H9 (cell line): ENCODE results near the gene ANKRD30B. TPM values are rescaled to one million over a fixed set of nuclear protein-coding genes. Genes with fewer than 3 reads are reported as not detected.
"Not testable (repeated sequence)": the region's sequence is repeated elsewhere in the genome, so short reads cannot be mapped to it uniquely, and the experiment has no call there.

ENCODE experiments used
- DNase-seq: peaks from one replicate; pipeline ENCODE4 v3.0.0-alpha.2; 2017
- H2AFZ ChIP-seq: one replicate; pipeline ENCODE4 v1.6.1; 2013; ENCODE audit warnings: mild to moderate bottlenecking, low read length, control low read depth, moderate library complexity
- H2AK5ac ChIP-seq: 2 replicates; pipeline ENCODE4 v1.6.1; 2013; ENCODE audit warnings: low read length, control low read depth, mixed read lengths; ENCODE audit not compliant: insufficient read length
- H2BK120ac ChIP-seq: one replicate; pipeline ENCODE4 v1.6.1; 2013; ENCODE audit warnings: low read depth, mild to moderate bottlenecking, low read length, control low read depth, inconsistent platforms; ENCODE audit not compliant: poor library complexity, severe bottlenecking
- H2BK12ac ChIP-seq: 2 replicates; pipeline ENCODE4 v1.6.1; 2013; ENCODE audit warnings: low read length, control low read depth, mixed read lengths, low read depth; ENCODE audit not compliant: insufficient read length
- H2BK15ac ChIP-seq: 2 replicates; pipeline ENCODE4 v1.6.1; 2013; ENCODE audit warnings: low read depth, low read length, control low read depth
- H2BK20ac ChIP-seq: one replicate; pipeline ENCODE4 v1.6.1; 2013; ENCODE audit warnings: low read depth, mild to moderate bottlenecking, low read length, control low read depth, inconsistent platforms; ENCODE audit not compliant: poor library complexity, severe bottlenecking
- H2BK5ac ChIP-seq: 2 replicates; pipeline ENCODE4 v1.6.1; 2013; ENCODE audit warnings: low read length, control low read depth, mixed read lengths; ENCODE audit not compliant: insufficient read length
- H3K14ac ChIP-seq: 2 replicates; pipeline ENCODE4 v1.6.1; 2013; ENCODE audit warnings: low read length, control low read depth; ENCODE audit not compliant: insufficient read depth
- H3K18ac ChIP-seq: 2 replicates; pipeline ENCODE4 v1.6.1; 2013; ENCODE audit warnings: low read depth, mild to moderate bottlenecking, mixed read lengths, low read length, control low read depth; ENCODE audit not compliant: insufficient read length
- H3K23ac ChIP-seq: 2 replicates; pipeline ENCODE4 v1.6.1; 2013; ENCODE audit warnings: low read length, control low read depth, mixed read lengths, low read depth; ENCODE audit not compliant: insufficient read length
- H3K23me2 ChIP-seq: 2 replicates; pipeline ENCODE4 v1.6.1; 2013; ENCODE audit warnings: low read depth, mild to moderate bottlenecking, mixed read lengths, low read length, control low read depth; ENCODE audit not compliant: insufficient read length, poor library complexity, severe bottlenecking
- H3K27ac ChIP-seq: 2 replicates; pipeline ENCODE4 v1.5.1; 2013; ENCODE audit warnings: low read length, control low read depth, mixed read lengths, low read depth; ENCODE audit not compliant: insufficient read length
- H3K27me3 ChIP-seq: 2 replicates; pipeline ENCODE4 v1.6.1; 2013; ENCODE audit warnings: low read length, control low read depth, inconsistent platforms; ENCODE audit not compliant: insufficient read depth
- H3K4ac ChIP-seq: 2 replicates; pipeline ENCODE4 v1.6.1; 2013; ENCODE audit warnings: low read depth, mild to moderate bottlenecking, control low read depth, inconsistent platforms, low read length, moderate library complexity
- H3K4me1 ChIP-seq: 2 replicates; pipeline ENCODE4 v1.6.1; 2013; ENCODE audit warnings: low read length, control low read depth, inconsistent platforms; ENCODE audit not compliant: insufficient read depth
- H3K4me2 ChIP-seq: 2 replicates; pipeline ENCODE4 v1.6.1; 2013; ENCODE audit warnings: low read length, control low read depth, mixed read lengths; ENCODE audit not compliant: insufficient read length, insufficient read depth
- H3K56ac ChIP-seq: 2 replicates; pipeline ENCODE4 v1.6.1; 2013; ENCODE audit warnings: low read depth, mild to moderate bottlenecking, mixed read lengths, low read length, control low read depth; ENCODE audit not compliant: insufficient read length
- H3K79me1 ChIP-seq: 2 replicates; pipeline ENCODE4 v1.6.1; 2013; ENCODE audit warnings: low read depth, mild to moderate bottlenecking, moderate library complexity, low read length, control low read depth, inconsistent platforms; ENCODE audit not compliant: insufficient read depth, poor library complexity, severe bottlenecking
- H3K79me2 ChIP-seq: 2 replicates; pipeline ENCODE4 v1.6.1; 2013; ENCODE audit warnings: low read length, control low read depth, inconsistent platforms; ENCODE audit not compliant: insufficient read depth
- H3K9ac ChIP-seq: 2 replicates; pipeline ENCODE4 v1.6.1; 2013; ENCODE audit warnings: low read length, control low read depth, mixed read lengths; ENCODE audit not compliant: insufficient read length; ENCODE audit errors: extremely low read depth
- H3K9me3 ChIP-seq: one replicate; pipeline ENCODE4 v1.6.1; 2013; ENCODE audit warnings: low read depth, low read length, inconsistent platforms; ENCODE audit not compliant: control insufficient read depth
- H3T11ph ChIP-seq: one replicate; pipeline ENCODE4 v1.6.1; 2013; ENCODE audit warnings: mild to moderate bottlenecking, low read length, control low read depth, inconsistent platforms
- H4K20me1 ChIP-seq: one replicate; pipeline ENCODE4 v1.6.1; 2013; ENCODE audit not compliant: control insufficient read depth, insufficient read length, insufficient read depth
- H4K5ac ChIP-seq: 2 replicates; pipeline ENCODE4 v1.6.1; 2013; ENCODE audit warnings: low read depth, mild to moderate bottlenecking, mixed read lengths, low read length, control low read depth; ENCODE audit not compliant: insufficient read length
- H4K8ac ChIP-seq: replicated peaks from 2 replicates; pipeline ENCODE4 v1.6.1; 2013; ENCODE audit warnings: low read length, control low read depth, mixed read lengths, low read depth; ENCODE audit not compliant: insufficient read length
- H4K91ac ChIP-seq: 2 replicates; pipeline ENCODE4 v1.6.1; 2013; ENCODE audit warnings: low read depth, mild to moderate bottlenecking, moderate library complexity, mixed read lengths, low read length, control low read depth; ENCODE audit not compliant: insufficient read length
- H3K27ac Mint-ChIP-seq, 3 experiments: 2 replicates in 2 of 3; 3 replicates in 1 of 3; pipeline ENCODE4 v1.8.0; 2020 to 2021; ENCODE audit warnings: mixed read lengths in 3 of 3, mild to moderate bottlenecking in 1 of 3, moderate library complexity in 1 of 3
- H3K27me3 Mint-ChIP-seq: 2 replicates; pipeline ENCODE4 v1.8.0; 2021; ENCODE audit warnings: low read depth, mild to moderate bottlenecking, moderate library complexity, mixed read lengths
- H3K36me3 Mint-ChIP-seq, 3 experiments: 2 replicates in 2 of 3; 3 replicates in 1 of 3; pipeline ENCODE4 v1.8.0; 2020 to 2021; ENCODE audit warnings: low read depth in 3 of 3, mixed read lengths in 3 of 3; ENCODE audit not compliant: insufficient read depth in 1 of 3
- H3K4me1 Mint-ChIP-seq, 2 experiments: 2 replicates each; pipeline ENCODE4 v1.8.0; 2020; ENCODE audit warnings: mixed read lengths in 2 of 2
- H3K4me3 Mint-ChIP-seq, 2 experiments: 2 replicates in 1 of 2; 3 replicates in 1 of 2; pipeline ENCODE4 v1.8.0; 2020 to 2021; ENCODE audit warnings: mild to moderate bottlenecking in 2 of 2, mixed read lengths in 2 of 2, moderate library complexity in 1 of 2
- H3K9me3 Mint-ChIP-seq, 2 experiments: 2 replicates in 1 of 2; 3 replicates in 1 of 2; pipeline ENCODE4 v1.8.0; 2020; ENCODE audit warnings: mild to moderate bottlenecking in 2 of 2, mixed read lengths in 2 of 2, moderate library complexity in 1 of 2
- WGBS: extraction: QIAGEN DNeasy Blood & Tissue Kit; methylation state at CpG from one replicate; pipeline ENCODE4 v1.1.7; 2013; ENCODE audit warnings: missing lambda C conversion rate, low lambda C conversion rate, mixed read lengths; ENCODE audit not compliant: insufficient read length; ENCODE audit errors: extremely low coverage; 5-methylcytosine and 5-hydroxymethylcytosine counted together
- total RNA-seq: library from RNA; stranded (reverse); gene quantifications from 2 replicates; pipeline ENCODE4 v1.2.1, GENCODE V29; 2021

Gene ANKRD30B
- total RNA-seq, 1 experiment from 2014 or later = not detected

GRCh38 chr18:14859995-14860394 is 112.0 kb downstream of the ANKRD30B start:
- not testable (repeated sequence) for H3K9ac ChIP-seq, H2BK12ac ChIP-seq, H3K27me3 Mint-ChIP-seq, H3K4me1 Mint-ChIP-seq, H3T11ph ChIP-seq, H2BK120ac ChIP-seq, H2BK15ac ChIP-seq, H2AK5ac ChIP-seq, H3K56ac ChIP-seq, H3K79me2 ChIP-seq, H2BK20ac ChIP-seq, H3K4ac ChIP-seq, H4K20me1 ChIP-seq, H3K27ac Mint-ChIP-seq, H3K14ac ChIP-seq, H4K91ac ChIP-seq, H3K4me3 Mint-ChIP-seq, H3K4me1 ChIP-seq, H3K79me1 ChIP-seq, H3K27me3 ChIP-seq, H3K36me3 Mint-ChIP-seq, H4K8ac ChIP-seq, H3K18ac ChIP-seq, H3K23ac ChIP-seq, H3K23me2 ChIP-seq, H3K9me3 ChIP-seq, H2AFZ ChIP-seq, H3K4me2 ChIP-seq, DNase-seq, H3K27ac ChIP-seq, H4K5ac ChIP-seq, H2BK5ac ChIP-seq
- H3K9me3 Mint-ChIP-seq = peaks cover 33 to 41% of the 10 kb centered on the region in 2 experiments
- no CpG with 5 or more reads among the region's 15 CpGs for WGBS

DNA sequence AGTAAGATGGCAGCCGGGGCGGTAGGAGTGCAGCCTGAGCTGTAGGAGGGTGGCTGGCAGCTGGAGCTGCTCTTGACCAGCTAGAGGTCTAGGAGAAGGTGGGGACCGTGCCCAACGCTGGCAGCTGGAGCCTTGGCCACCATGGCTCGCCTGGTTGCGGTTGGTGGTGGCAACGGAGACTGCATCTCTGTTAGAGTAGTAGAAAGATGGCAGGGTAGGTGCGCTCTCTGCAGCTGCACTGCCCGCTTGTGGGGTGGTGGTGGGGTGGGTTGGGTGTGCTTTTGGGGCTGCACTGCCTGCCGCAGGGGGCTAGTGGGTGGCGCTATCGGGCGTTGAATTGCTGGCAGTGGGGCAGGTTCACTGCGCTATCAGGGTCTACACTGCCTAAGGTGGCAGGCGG is 118.5 kb downstream of the ANKRD30B start:
- not testable (repeated sequence) for H3K4me2 ChIP-seq, DNase-seq, H3K4me1 ChIP-seq, H3K56ac ChIP-seq, H3K14ac ChIP-seq, H3K23ac ChIP-seq, H3K4ac ChIP-seq, H2BK20ac ChIP-seq, H3K27ac ChIP-seq, H2BK15ac ChIP-seq, H4K91ac ChIP-seq, H2AFZ ChIP-seq, H3K4me1 Mint-ChIP-seq, H3K27me3 ChIP-seq, H3K36me3 Mint-ChIP-seq, H4K8ac ChIP-seq, H3T11ph ChIP-seq, H3K4me3 Mint-ChIP-seq, H2BK5ac ChIP-seq, H4K20me1 ChIP-seq, H3K79me1 ChIP-seq, H3K79me2 ChIP-seq, H3K27me3 Mint-ChIP-seq, H2BK120ac ChIP-seq, H2BK12ac ChIP-seq, H4K5ac ChIP-seq, H2AK5ac ChIP-seq, H3K23me2 ChIP-seq, H3K18ac ChIP-seq, H3K9ac ChIP-seq, H3K27ac Mint-ChIP-seq
- peaks cover 59 to 70% of the 10 kb centered on the region in 2 experiments for H3K9me3 Mint-ChIP-seq
- peaks cover 39% of the 10 kb centered on the region for H3K9me3 ChIP-seq
- no CpG with 5 or more reads among the region's 15 CpGs for WGBS
